WI38 (cell line): ENCODE data around the gene PCDHGA8.
A peak's percentile ranks its signal among the peaks of the same experiment; 100 is the strongest.

Experiments
- H3K4me3 ChIP-seq: 2 replicates; pipeline ENCODE4 v1.5.1; 2011; ENCODE audit warnings: low read depth, mild to moderate bottlenecking, control low read depth, low read length
- CTCF ChIP-seq: IDR thresholded peaks from 2 replicates; pipeline ENCODE4 v1.5.1; 2012; ENCODE audit warnings: low read depth, mild to moderate bottlenecking, control low read depth, low read length

PCDHGA8 gene

GRCh38 chr5:141417494-141418172 is 25.2 kb downstream of the PCDHGA8 start, which contains the start of gene PCDHGB7:
TSS of gene PCDHGB7 (plus strand) at chr5:141417677. CDS start at chr5:141417860, 183 bp downstream.
- peak within 1 kb of the TSS; percentile 54 for H3K4me3 ChIP-seq
- TF ChIP-seq CTCF = peak; percentile 95

- H3K4me3 ChIP-seq = no peak overlapping the region
- TF ChIP-seq CTCF = no peak
These were observed 26.8 kb downstream of the PCDHGA8 start for GRCh38 chr5:141419074-141419880.

- peak; percentile 60 for TF ChIP-seq CTCF
- peak within 1 kb of the TSS; percentile 36 for H3K4me3 ChIP-seq
These were observed 28.5 kb downstream of the PCDHGA8 start, which contains the start of gene PCDHGA11 for GRCh38 chr5:141420855-141421488. TSS of gene PCDHGA11 (plus strand) at chr5:141421051. CDS start at chr5:141421228, 177 bp downstream.

GRCh38 chr5:141421489-141421855 is 29.0 kb downstream of the PCDHGA8 start:
- peak overlapping the region; percentile 36 for H3K4me3 ChIP-seq
- TF ChIP-seq CTCF = no peak

- H3K4me3 ChIP-seq = no peak overlapping the region
- TF ChIP-seq CTCF = no peak
These were observed 30.4 kb downstream of the PCDHGA8 start for GRCh38 chr5:141422742-141423291.

- no peak overlapping the region for H3K4me3 ChIP-seq
- TF ChIP-seq CTCF = no peak
These were observed 35.5 kb downstream of the PCDHGA8 start for GRCh38 chr5:141427783-141428426.
